HG03060 (cell line): ENCODE data around the gene SERGEF.

Experiments
- ATAC-seq: cut with Tn5 transposase; IDR thresholded peaks from one replicate; pipeline ENCODE4 v1.9.1; 2021; ENCODE audit warnings: low read depth, moderate number of reproducible peaks; ENCODE audit not compliant: unreplicated experiment

SERGEF gene

GRCh38 chr11:17760102-17761029 lies 252.5 kb downstream of the SERGEF start:
- ATAC-seq, result peak; percentile 67

GRCh38 chr11:17755891-17756290 lies 257.0 kb downstream of the SERGEF start:
- no peak for ATAC-seq

GRCh38 chr11:17753641-17754040 lies 259.2 kb downstream of the SERGEF start:
- ATAC-seq, result no peak

- no peak for ATAC-seq
Observed at GRCh38 chr11:17753153-17753552, 259.7 kb downstream of the SERGEF start.

- ATAC-seq, result no peak
Observed at GRCh38 chr11:17752144-17752543, 260.7 kb downstream of the SERGEF start.

GRCh38 chr11:17751558-17751957 lies 261.3 kb downstream of the SERGEF start:
- ATAC-seq, result no peak

GRCh38 chr11:17750801-17751165 lies 262.1 kb downstream of the SERGEF start:
- ATAC-seq, result no peak

- no peak for ATAC-seq
Observed at GRCh38 chr11:17750013-17750800, 262.6 kb downstream of the SERGEF start.

- ATAC-seq, result no peak
Observed at GRCh38 chr11:17748761-17749721, 263.8 kb downstream of the SERGEF start.

- ATAC-seq, result no peak
Observed at GRCh38 chr11:17748044-17748443, 264.8 kb downstream of the SERGEF start.

- ATAC-seq, result no peak
Observed at GRCh38 chr11:17747131-17747955, 265.5 kb downstream of the SERGEF start.

- no peak for ATAC-seq
Observed at GRCh38 chr11:17746096-17746495, 266.8 kb downstream of the SERGEF start.

GRCh38 chr11:17745023-17745772 lies 267.6 kb downstream of the SERGEF start:
- ATAC-seq, result no peak

GRCh38 chr11:17744151-17744940 lies 268.5 kb downstream of the SERGEF start:
- no peak for ATAC-seq

- no peak for ATAC-seq
Observed at GRCh38 chr11:17743808-17744119, 269.1 kb downstream of the SERGEF start.

GRCh38 chr11:17743026-17743807 lies 269.6 kb downstream of the SERGEF start:
- ATAC-seq, result no peak

GRCh38 chr11:17742019-17742418 lies 270.8 kb downstream of the SERGEF start:
- ATAC-seq, result no peak

GRCh38 chr11:17741487-17741886 lies 271.4 kb downstream of the SERGEF start:
- ATAC-seq, result no peak
